Measurements from ENCODE around the gene NKX6-1.

The NKX6-1 gene

DNA sequence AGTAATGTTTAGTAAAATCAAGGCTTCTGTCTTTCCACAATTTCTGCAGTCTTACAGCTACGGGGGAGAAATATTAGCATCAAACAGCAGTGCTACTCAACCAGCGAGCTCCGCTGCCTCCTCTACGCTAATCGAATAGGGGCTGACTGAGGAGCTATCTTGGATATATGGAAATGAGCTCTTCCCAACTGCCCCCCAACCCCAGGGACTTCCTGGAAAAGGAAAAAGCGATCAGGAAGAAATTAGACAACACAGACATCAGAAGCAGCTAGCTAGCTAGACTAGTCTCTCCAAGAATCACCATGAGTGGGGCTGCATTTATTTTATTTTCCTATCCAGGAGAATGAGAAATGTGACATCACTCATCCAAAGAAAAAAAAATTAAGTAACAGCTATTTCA is 7.6 kb downstream of the NKX6-1 start:
- H3K4me3 ChIP-seq (ENCODE audit: low read depth, low read length), result no peak overlapping the region
- TF ChIP-seq CTCF (IDR thresholded peaks at IDR 0.05; ENCODE audit: insufficient read depth, low read depth, low read length, missing control alignments), result no peak
- DNase-seq (ENCODE audit: low read depth), result no peak

GRCh38 chr4:84490663-84491062 is 8.4 kb downstream of the NKX6-1 start:
- TF ChIP-seq CTCF (IDR thresholded peaks at IDR 0.05; ENCODE audit: insufficient read depth, low read depth, low read length, missing control alignments), result no peak
- no peak for DNase-seq (ENCODE audit: low read depth)
- H3K4me3 ChIP-seq (ENCODE audit: low read depth, low read length), result no peak overlapping the region

DNA sequence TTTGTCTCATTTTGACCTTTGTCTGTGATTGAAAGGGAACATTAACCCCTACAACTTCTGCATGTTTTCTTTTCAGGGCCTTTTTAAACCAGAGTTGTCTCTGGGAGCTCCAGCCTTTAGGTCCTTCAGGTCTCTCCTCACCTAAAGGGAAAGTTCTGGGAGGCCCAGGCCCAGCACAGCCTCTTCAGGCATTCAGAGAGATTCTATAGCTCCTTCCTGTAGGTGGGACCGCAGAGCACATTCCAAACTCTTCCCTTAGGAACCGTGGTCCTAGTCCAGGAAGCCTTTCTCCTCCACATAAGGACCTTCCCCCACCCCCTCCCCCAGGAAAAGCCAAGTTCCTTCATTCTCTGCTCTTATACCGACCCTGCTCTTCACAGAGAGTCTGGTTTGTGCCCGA is 14.9 kb downstream of the NKX6-1 start:
- no peak for DNase-seq (ENCODE audit: low read depth)
- no peak overlapping the region for H3K4me3 ChIP-seq (ENCODE audit: low read depth, low read length)
- no peak for TF ChIP-seq CTCF (IDR thresholded peaks at IDR 0.05; ENCODE audit: insufficient read depth, low read depth, low read length, missing control alignments)

DNA sequence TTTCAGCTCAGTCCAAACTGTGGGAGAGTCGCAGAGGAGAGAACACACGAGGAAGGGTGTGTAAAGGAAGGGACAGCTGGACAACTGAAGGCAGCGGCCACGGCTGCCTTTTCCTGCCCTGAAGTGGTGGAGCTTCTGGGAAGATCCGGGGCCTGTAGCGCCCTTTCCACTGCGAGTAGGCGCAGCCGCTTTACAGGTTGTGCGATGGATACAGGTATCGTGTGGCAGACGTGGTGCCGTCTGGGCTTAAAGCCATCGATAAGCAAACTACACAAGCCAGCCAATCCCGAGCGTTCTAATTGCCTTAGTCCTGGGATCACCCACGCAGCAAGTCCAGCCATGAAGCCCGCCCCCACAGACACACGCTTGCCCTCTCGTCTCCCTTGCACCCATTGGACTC is 15.4 kb downstream of the NKX6-1 start:
- no peak overlapping the region for H3K4me3 ChIP-seq (ENCODE audit: low read depth, low read length)
- no peak for DNase-seq (ENCODE audit: low read depth)
- TF ChIP-seq CTCF (IDR thresholded peaks at IDR 0.05; ENCODE audit: insufficient read depth, low read depth, low read length, missing control alignments), result no peak

GRCh38 chr4:84482564-84483563 is 16.2 kb downstream of the NKX6-1 start:
- no peak for TF ChIP-seq CTCF (IDR thresholded peaks at IDR 0.05; ENCODE audit: insufficient read depth, low read depth, low read length, missing control alignments)
- H3K4me3 ChIP-seq (ENCODE audit: low read depth, low read length), result no peak overlapping the region
- no peak for DNase-seq (ENCODE audit: low read depth)

DNA sequence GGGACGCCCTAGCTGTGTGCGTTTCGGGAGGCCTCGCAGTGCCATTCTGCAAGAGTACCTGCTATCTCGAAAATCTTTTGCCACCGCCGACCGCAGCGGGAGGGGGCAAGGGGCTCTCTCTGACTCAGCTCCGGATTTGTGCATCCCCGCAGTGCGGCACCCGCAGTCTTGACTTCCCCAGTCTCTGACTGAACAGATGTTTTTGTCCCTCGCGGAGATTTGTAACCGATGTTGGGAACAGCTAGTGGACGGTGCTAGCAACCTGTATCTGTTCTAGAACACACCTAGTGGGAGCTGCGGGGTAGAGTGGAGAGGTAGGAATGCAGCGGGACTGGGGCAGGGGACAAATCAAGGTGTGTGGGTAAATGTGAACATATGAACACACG is 17.2 kb downstream of the NKX6-1 start:
- no peak for DNase-seq (ENCODE audit: low read depth)
- no peak for TF ChIP-seq CTCF (IDR thresholded peaks at IDR 0.05; ENCODE audit: insufficient read depth, low read depth, low read length, missing control alignments)
- H3K4me3 ChIP-seq (ENCODE audit: low read depth, low read length), result no peak overlapping the region

Measured in GM12865 (cell line).